Measurements from ENCODE around the gene OR52D1.

DNA sequence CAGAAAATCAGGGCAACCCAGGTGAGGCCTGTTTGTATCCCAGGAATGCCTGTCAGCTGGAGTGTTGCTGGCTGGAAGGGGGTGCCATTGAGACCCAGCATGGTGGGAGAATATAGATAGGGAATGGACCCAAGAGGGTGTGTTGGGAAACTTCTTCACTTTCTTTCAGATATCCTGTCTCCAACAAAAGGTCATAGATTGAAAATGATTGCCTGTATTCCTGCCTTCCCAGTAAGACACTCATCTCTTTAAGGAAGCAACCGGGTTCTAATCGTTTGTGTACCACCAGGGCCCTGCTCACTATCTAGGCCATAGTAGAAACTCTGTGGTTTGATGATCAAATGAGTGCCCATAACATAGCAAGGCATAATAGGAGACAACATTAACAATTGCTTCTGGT lies 47.1 kb upstream of the OR52D1 start, which contains the start of gene OR51I1:
- TF ChIP-seq, protein P1, sequence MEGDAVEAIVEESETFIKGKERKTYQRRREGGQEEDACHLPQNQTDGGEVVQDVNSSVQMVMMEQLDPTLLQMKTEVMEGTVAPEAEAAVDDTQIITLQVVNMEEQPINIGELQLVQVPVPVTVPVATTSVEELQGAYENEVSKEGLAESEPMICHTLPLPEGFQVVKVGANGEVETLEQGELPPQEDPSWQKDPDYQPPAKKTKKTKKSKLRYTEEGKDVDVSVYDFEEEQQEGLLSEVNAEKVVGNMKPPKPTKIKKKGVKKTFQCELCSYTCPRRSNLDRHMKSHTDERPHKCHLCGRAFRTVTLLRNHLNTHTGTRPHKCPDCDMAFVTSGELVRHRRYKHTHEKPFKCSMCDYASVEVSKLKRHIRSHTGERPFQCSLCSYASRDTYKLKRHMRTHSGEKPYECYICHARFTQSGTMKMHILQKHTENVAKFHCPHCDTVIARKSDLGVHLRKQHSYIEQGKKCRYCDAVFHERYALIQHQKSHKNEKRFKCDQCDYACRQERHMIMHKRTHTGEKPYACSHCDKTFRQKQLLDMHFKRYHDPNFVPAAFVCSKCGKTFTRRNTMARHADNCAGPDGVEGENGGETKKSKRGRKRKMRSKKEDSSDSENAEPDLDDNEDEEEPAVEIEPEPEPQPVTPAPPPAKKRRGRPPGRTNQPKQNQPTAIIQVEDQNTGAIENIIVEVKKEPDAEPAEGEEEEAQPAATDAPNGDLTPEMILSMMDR (IDR thresholded peaks at IDR 0.05) = no peak
- TF ChIP-seq EP300 (IDR thresholded peaks at IDR 0.05) (no peak), POLR2A (IDR thresholded peaks at IDR 0.05; ENCODE audit: low read depth) (no peak), POLR2AphosphoS5 (IDR thresholded peaks at IDR 0.05) (no peak)

Data from esophagus muscularis mucosa (tissue), 4 donors.